OCI-LY3 (cell line): ENCODE measurements around the gene ASCC2.

Experiments
- H2AFZ ChIP-seq: fragments of 200-600, 300-600 bp; shearing (Covaris generic); 2 replicates; pipeline ENCODE4 v1.6.0; 2014; ENCODE audit warnings: antibody characterized with exemption, low read depth, low read length
- H3K27ac ChIP-seq: fragments of 200-600, 300-600 bp; sonication (generic); 2 replicates; pipeline ENCODE4 v1.5.1; 2014; ENCODE audit warnings: mild to moderate bottlenecking, low read length, moderate library complexity, mixed read lengths
- H3K27me3 ChIP-seq: fragments of 200-600, 300-600 bp; sonication (generic); 2 replicates; pipeline ENCODE4 v1.6.1; 2014; ENCODE audit warnings: low read depth, low read length, mixed read lengths
- H3K36me3 ChIP-seq: fragments of 200-600, 300-600 bp; sonication (generic); replicated peaks from 2 replicates; pipeline ENCODE3; 2014; ENCODE audit warnings: low read depth, low read length, mixed read lengths
- H3K4me1 ChIP-seq: fragments of 300-600, 200-600 bp; sonication (generic); 2 replicates; pipeline ENCODE4 v1.6.1; 2014; ENCODE audit warnings: low read length, mixed read lengths
- H3K4me2 ChIP-seq: fragments of 200-600, 300-600 bp; sonication (generic); 2 replicates; pipeline ENCODE4 v1.6.1; 2014; ENCODE audit warnings: low read length, mixed read lengths
- H3K4me3 ChIP-seq: fragments of 300-600, 200-600 bp; sonication (generic); 2 replicates; pipeline ENCODE4 v1.5.1; 2014; ENCODE audit warnings: antibody characterized with exemption, mild to moderate bottlenecking, low read length, moderate library complexity
- H3K79me2 ChIP-seq: fragments of 300-600, 200-600 bp; shearing (Covaris generic); 2 replicates; pipeline ENCODE4 v1.6.1; 2014; ENCODE audit warnings: mild to moderate bottlenecking, low read length, mixed read lengths
- H3K9ac ChIP-seq: fragments of 300-600, 200-600 bp; shearing (Covaris generic); 2 replicates; pipeline ENCODE4 v1.6.0; 2014; ENCODE audit warnings: mild to moderate bottlenecking, low read length, moderate library complexity
- H3K9me3 ChIP-seq: fragments of 200-600, 300-600 bp; shearing (Covaris generic); 2 replicates; pipeline ENCODE4 v1.6.1; 2014; ENCODE audit warnings: low read length, mixed read lengths; ENCODE audit not compliant: insufficient read depth
- H4K20me1 ChIP-seq: fragments of 200-600, 300-600 bp; sonication (generic); 2 replicates; pipeline ENCODE4 v1.6.1; 2016; ENCODE audit warnings: low read length, mixed read lengths; ENCODE audit not compliant: insufficient read depth
- EZH2phosphoT487 ChIP-seq: fragments of 200-600 bp; shearing (Covaris generic); IDR thresholded peaks from 2 replicates; pipeline ENCODE4 v1.6.1; 2018; ENCODE audit warnings: antibody characterized with exemption, mixed run types, low read depth
- TF ChIP-seq, protein P1 (sequence below): fragments of 200-600, 300-600 bp; sonication (generic); IDR thresholded peaks from 2 replicates; pipeline ENCODE4 v1.5.1; 2014; ENCODE audit warnings: antibody characterized with exemption, low read length, low read depth

ASCC2 gene

DNA sequence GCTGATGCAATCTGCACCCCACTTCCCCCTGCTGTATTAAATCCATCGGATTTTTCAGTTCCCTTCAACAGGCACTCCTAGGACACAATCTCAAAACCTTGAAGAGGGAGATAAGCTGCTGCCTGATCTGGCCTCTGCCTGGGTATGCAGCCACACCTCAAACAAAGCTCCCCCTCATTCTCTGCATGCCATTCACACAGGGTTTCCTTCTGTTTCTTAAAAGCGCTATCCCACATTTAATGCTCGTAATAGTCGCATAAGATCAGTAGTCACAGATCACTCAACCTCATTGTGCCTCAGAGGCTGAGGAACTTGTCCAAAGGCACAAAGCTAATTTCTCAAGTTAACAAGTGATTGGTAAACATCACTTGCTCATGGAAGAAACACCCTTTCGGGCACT lies 36.9 kb downstream of the ASCC2 start:
- Histone ChIP-seq H3K4me3 (no peak overlapping the region), H3K27me3 (no peaks in the 10 kb centered on the region), H3K27ac (no peak overlapping the region), H3K79me2 (no peaks in the 10 kb centered on the region), H3K4me1 (peaks cover 19% of the 10 kb centered on the region), H4K20me1 (no peaks in the 10 kb centered on the region), H3K9me3 (no peaks in the 10 kb centered on the region), H3K36me3 (peaks cover 52% of the 10 kb centered on the region), H2AFZ (no peak overlapping the region), H3K4me2 (no peak overlapping the region), H3K9ac (no peak overlapping the region)
- no peak for TF ChIP-seq EZH2phosphoT487
- TF ChIP-seq, protein P1, sequence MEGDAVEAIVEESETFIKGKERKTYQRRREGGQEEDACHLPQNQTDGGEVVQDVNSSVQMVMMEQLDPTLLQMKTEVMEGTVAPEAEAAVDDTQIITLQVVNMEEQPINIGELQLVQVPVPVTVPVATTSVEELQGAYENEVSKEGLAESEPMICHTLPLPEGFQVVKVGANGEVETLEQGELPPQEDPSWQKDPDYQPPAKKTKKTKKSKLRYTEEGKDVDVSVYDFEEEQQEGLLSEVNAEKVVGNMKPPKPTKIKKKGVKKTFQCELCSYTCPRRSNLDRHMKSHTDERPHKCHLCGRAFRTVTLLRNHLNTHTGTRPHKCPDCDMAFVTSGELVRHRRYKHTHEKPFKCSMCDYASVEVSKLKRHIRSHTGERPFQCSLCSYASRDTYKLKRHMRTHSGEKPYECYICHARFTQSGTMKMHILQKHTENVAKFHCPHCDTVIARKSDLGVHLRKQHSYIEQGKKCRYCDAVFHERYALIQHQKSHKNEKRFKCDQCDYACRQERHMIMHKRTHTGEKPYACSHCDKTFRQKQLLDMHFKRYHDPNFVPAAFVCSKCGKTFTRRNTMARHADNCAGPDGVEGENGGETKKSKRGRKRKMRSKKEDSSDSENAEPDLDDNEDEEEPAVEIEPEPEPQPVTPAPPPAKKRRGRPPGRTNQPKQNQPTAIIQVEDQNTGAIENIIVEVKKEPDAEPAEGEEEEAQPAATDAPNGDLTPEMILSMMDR = no peak

DNA sequence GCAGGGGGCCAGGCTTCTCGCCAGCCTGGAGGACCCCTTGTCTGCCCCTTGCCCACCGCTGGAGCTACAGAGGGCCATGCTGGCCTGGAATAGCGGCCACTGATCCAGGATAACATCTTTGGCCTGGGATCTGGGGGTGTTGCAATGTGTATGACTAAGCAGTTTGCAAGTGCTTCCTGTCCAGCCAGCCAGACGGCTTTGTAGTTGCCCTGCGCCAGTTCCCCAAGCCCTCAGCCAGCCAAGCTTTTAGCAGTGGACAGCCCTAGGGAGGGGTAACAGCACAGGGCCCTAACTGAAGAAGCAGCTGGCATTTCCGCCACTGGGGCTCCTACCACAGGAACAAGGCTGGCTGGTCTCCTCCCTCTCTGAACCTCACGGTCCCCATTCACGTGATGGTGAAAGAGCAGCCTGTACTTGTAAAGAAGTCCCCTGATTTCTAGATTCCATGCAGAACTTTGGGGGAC lies 38.8 kb downstream of the ASCC2 start:
- no peak overlapping the region for H2AFZ ChIP-seq
- H3K27ac ChIP-seq = no peak overlapping the region
- no peak overlapping the region for H3K9ac ChIP-seq
- no peaks in the 10 kb centered on the region for H3K9me3 ChIP-seq
- H3K36me3 ChIP-seq = peaks cover 38% of the 10 kb centered on the region
- TF ChIP-seq EZH2phosphoT487 = no peak
- TF ChIP-seq, protein P1 = no peak
- H3K4me1 ChIP-seq = peaks cover 19% of the 10 kb centered on the region
- no peak overlapping the region for H3K4me3 ChIP-seq
- H3K79me2 ChIP-seq = no peaks in the 10 kb centered on the region
- no peak overlapping the region for H3K4me2 ChIP-seq
- no peaks in the 10 kb centered on the region for H4K20me1 ChIP-seq
- no peaks in the 10 kb centered on the region for H3K27me3 ChIP-seq

DNA sequence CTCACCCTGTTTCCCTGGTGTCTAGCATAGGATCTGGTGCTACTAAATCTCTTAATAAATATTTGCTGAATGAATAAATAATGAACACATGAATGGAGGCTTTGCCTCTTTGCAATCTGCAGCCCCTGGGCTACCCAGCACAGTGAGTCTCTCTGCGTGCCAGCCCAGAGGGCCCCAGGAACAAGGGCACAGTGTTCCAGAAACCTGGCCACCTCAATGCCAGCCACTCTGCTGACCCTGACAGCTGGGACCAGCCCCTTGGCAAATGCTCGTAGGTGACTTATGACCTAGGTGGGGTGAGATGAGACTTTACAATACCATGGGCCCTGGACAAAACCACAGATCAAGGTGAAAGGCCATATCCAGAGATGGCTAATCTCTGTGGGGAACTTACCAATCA lies 39.3 kb downstream of the ASCC2 start:
- Histone ChIP-seq H3K36me3 (peaks cover 35% of the 10 kb centered on the region), H3K9me3 (no peaks in the 10 kb centered on the region), H3K9ac (no peak overlapping the region), H3K4me3 (no peak overlapping the region), H2AFZ (no peak overlapping the region), H3K27ac (no peak overlapping the region), H3K27me3 (no peaks in the 10 kb centered on the region), H4K20me1 (no peaks in the 10 kb centered on the region), H3K4me1 (peaks cover 19% of the 10 kb centered on the region), H3K4me2 (no peak overlapping the region), H3K79me2 (no peaks in the 10 kb centered on the region)
- no peak for TF ChIP-seq EZH2phosphoT487
- TF ChIP-seq, protein P1 = no peak

DNA sequence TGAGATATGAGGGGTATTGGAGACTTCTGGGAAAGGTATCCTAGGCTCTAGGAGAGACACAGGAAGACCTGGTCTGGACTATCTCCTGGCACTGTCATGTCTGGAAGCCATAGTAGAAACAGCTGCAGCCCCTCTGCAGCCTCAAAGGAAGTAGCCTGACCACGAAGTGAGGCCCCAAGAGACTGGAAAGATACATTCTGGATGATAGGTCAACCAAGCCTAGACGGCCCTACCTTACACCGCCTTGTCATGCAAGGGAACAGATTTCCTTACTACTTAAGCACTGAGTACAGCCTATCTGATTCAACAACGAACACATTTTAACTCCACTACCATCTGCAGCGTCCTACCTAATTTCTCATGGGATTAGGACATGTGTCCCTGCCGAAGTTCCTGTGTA lies 39.8 kb downstream of the ASCC2 start:
- Histone ChIP-seq H3K27me3 (no peaks in the 10 kb centered on the region), H3K79me2 (no peaks in the 10 kb centered on the region), H3K4me1 (peaks cover 19% of the 10 kb centered on the region), H3K9me3 (no peaks in the 10 kb centered on the region), H2AFZ (no peak overlapping the region), H3K27ac (no peak overlapping the region), H3K4me3 (no peak overlapping the region), H3K36me3 (peaks cover 31% of the 10 kb centered on the region), H3K4me2 (no peak overlapping the region), H3K9ac (no peak overlapping the region), H4K20me1 (no peaks in the 10 kb centered on the region)
- no peak for TF ChIP-seq EZH2phosphoT487
- TF ChIP-seq, protein P1 = no peak
